Lower leg skin (tissue), 4 donors: ENCODE measurements around the gene EMP2. TPM values are rescaled to one million over a fixed set of nuclear protein-coding genes. Genes with fewer than 3 reads are reported as not detected.

Source experiments
- DNase-seq, 2 donors: peaks; one replicate each; pipeline ENCODE4 v3.0.0-alpha.2; 2019; ENCODE audit warnings: low spot score in 2 of 2
- H3K4me3 ChIP-seq: fragments of 200-600 bp; sonication (generic); 2 replicates; pipeline ENCODE4 v1.5.1; 2017; ENCODE audit warnings: mild to moderate bottlenecking, low read depth; ENCODE audit not compliant: poor library complexity, severe bottlenecking
- POLR2A ChIP-seq, 2 donors: fragments of 450-650 bp; IDR thresholded peaks; one replicate each; pipeline ENCODE4 v1.6.1; 2016 to 2017; ENCODE audit warnings: antibody characterized with exemption in 2 of 2, mild to moderate bottlenecking in 1 of 2, moderate library complexity in 1 of 2
- WGBS, 2 donors: methylation state at CpG; one replicate each; pipeline ENCODE4 v1.1.5; 2018; 5-methylcytosine and 5-hydroxymethylcytosine counted together
- intact Hi-C: fragments of 100-400 bp; cut with DNase I; formaldehyde crosslinking; loops from one replicate; pipeline ENCODE4 v1.15.0; 2023; ENCODE audit warnings: low total_unique reads
- total RNA-seq, 4 donors: library from RNA; depleted of rRNA; stranded (reverse); fragments of >200 nt; gene quantifications; one replicate each; pipeline ENCODE4 v1.1.0, GENCODE V29; 2016
- TF ChIP-seq, protein P1 (sequence below), 3 donors: fragments of 450-650 bp; IDR thresholded peaks; one replicate each; pipeline ENCODE4 v1.5.1; 2016; ENCODE audit warnings: antibody characterized with exemption in 3 of 3, mild to moderate bottlenecking in 3 of 3, moderate library complexity in 2 of 3

The EMP2 gene
- total RNA-seq, 4 donors from 2014 or later = 74.1 to 167 (median 104) TPM

DNA sequence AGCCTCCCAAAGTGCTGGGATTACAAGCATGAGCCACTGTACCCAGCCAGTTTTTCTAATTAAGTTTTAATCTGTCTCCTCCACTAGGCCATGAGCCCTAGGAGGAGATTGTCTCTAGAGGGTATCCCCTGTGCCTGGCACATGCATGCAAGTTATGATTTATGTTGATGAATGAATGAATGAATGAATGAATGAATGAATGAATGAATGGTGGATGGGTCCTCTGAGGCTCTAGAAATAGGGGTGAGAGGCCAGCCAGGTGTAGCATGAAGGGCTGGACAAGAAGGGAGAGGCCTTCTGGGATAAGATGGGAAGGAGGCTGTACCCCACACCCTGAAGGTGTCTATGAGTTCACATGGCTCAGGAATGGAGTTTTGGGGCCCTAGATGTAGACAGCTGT is 48.8 kb downstream of the EMP2 start:
- TF ChIP-seq POLR2A (IDR thresholded peaks at IDR 0.05) = no peak
- TF ChIP-seq, protein P1, sequence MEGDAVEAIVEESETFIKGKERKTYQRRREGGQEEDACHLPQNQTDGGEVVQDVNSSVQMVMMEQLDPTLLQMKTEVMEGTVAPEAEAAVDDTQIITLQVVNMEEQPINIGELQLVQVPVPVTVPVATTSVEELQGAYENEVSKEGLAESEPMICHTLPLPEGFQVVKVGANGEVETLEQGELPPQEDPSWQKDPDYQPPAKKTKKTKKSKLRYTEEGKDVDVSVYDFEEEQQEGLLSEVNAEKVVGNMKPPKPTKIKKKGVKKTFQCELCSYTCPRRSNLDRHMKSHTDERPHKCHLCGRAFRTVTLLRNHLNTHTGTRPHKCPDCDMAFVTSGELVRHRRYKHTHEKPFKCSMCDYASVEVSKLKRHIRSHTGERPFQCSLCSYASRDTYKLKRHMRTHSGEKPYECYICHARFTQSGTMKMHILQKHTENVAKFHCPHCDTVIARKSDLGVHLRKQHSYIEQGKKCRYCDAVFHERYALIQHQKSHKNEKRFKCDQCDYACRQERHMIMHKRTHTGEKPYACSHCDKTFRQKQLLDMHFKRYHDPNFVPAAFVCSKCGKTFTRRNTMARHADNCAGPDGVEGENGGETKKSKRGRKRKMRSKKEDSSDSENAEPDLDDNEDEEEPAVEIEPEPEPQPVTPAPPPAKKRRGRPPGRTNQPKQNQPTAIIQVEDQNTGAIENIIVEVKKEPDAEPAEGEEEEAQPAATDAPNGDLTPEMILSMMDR (IDR thresholded peaks at IDR 0.05) = no peak
- DNase-seq = no peak
- H3K4me3 ChIP-seq = no peak overlapping the region
- intact Hi-C loops = no loop called here

DNA sequence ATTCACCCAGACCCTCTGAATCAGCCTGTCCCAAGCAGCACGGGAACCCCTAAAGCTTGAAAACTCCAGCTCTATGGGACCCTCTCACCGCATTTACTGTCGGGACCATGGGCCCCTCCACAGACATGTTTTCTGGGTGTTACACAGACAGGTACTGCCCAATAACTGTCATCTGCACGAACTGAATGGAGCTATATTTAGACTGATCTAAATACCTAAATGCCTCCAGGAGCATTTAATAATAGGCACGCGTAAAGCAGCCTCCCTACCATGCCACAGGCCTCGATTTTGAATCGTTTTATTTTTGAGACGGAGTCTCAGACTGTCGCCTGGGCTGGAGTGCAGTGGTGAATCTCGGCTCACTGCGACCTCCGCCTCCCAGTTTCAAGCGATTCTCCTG is 49.7 kb downstream of the EMP2 start:
- DNase-seq = no peak
- TF ChIP-seq POLR2A (IDR thresholded peaks at IDR 0.05) = no peak
- TF ChIP-seq, protein P1 (IDR thresholded peaks at IDR 0.05) = no peak
- WGBS, 2 donors = 80 to 86% methylated on average over 14 of the region's 14 CpGs
- intact Hi-C loops = no loop called here
- H3K4me3 ChIP-seq = no peak overlapping the region

DNA sequence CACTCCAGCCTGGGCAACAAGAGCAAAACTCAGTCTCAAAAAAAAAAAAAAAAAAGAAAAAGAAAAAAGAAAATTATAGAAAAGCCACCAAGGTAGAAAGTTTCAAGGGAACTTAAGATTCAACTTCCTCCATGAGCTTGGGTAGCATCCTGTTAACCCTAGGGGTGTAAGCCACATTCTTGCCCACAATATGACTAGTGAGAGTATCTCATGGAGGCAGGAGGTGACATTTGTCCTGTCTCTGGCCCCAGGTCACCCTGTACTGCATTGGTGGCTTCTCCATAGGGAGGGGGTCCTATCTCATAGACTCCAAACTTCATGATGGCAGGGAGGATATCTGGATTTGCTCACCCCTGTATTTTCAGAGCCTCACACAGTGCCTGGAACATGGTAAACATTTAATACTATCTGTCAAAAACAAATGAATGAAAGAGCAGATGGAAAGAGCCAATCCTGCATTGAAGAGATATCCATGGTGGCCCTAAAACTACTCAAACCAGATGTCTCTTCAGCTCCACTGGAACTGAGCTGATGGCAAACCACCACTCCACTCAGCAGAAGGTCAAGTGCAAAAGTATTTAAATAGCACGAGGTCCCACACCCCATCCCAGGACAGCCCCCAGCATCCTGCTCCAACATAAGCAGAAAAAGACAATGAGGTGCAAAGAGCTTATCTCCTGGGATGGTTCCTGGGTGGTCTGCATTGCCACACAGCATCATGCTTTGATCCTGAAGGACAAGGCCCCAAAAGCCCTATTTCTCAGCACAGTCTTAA is 50.3 kb downstream of the EMP2 start:
- no peak for DNase-seq
- intact Hi-C loops = no loop called here
- TF ChIP-seq, protein P1 (IDR thresholded peaks at IDR 0.05) = no peak
- no peak for TF ChIP-seq POLR2A (IDR thresholded peaks at IDR 0.05)
- H3K4me3 ChIP-seq = no peak overlapping the region
- WGBS, 2 donors = 93 to 95% methylated on average over 1 of the region's 1 CpG

GRCh38 chr16:10528635-10529034 is 51.8 kb downstream of the EMP2 start:
- DNase-seq = no peak
- no peak for TF ChIP-seq POLR2A (IDR thresholded peaks at IDR 0.05)
- TF ChIP-seq, protein P1 (IDR thresholded peaks at IDR 0.05) = no peak
- H3K4me3 ChIP-seq = no peak overlapping the region
- 96 to 97% methylated on average over 8 of the region's 8 CpGs for WGBS, 2 donors
- intact Hi-C loops = no loop called here

DNA sequence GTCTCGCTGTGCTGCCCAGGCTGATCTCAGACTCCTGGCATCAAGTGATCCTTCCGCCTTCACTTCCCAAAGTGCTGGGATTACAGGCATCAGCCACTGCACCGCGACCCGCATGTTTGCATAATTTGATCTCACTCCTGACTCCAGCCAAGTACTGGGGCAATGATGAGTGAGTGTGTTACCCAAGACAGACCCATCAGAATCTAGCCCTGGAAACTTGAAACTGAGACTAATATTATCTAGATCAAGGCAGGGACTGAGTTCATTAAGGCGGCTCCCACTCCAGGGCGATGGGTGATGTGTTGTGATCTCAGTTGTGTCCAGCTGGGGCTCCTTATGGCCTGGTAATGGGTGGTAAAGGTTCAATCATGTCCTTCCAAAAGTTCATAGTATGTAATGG is 53.4 kb downstream of the EMP2 start:
- TF ChIP-seq, protein P1 (IDR thresholded peaks at IDR 0.05) = no peak
- no peak for TF ChIP-seq POLR2A (IDR thresholded peaks at IDR 0.05)
- 88 to 98% methylated on average over 7 of the region's 7 CpGs for WGBS, 2 donors
- no peak for DNase-seq
- intact Hi-C loops = no loop called here
- no peak overlapping the region for H3K4me3 ChIP-seq
